ENCODE measurements around the gene SLC22A24. TPM values are rescaled to one million over a fixed set of nuclear protein-coding genes. Genes with fewer than 3 reads are reported as not detected.

The SLC22A24 gene
- total RNA-seq (2016; rRNA removed; fragmentation: Illumina TruSeq; extraction: Trizol): not detected in 2 replicates
- total RNA-seq (2016; cell fraction: cytosol; rRNA removed; fragmentation: Illumina TruSeq; extraction: Trizol; ENCODE audit: low read depth): not detected in 2 replicates
- not detected in 2 replicates for total RNA-seq (2016; cell fraction: insoluble cytoplasmic fraction; rRNA removed; fragmentation: Illumina TruSeq; extraction: Trizol)
- total RNA-seq (2016; cell fraction: membrane; rRNA removed; fragmentation: Illumina TruSeq; extraction: Trizol): not detected in 2 replicates
- not detected in 2 replicates for total RNA-seq (2016; cell fraction: nucleus; rRNA removed; fragmentation: Illumina TruSeq; extraction: Trizol)
- not detected in 2 replicates for polyA plus RNA-seq (2011; rRNA removed)
- polyA plus RNA-seq (2011; cell fraction: cytosol; rRNA removed): not detected in 2 replicates
- polyA plus RNA-seq (2011; cell fraction: nucleus; rRNA removed): not detected in 2 replicates
- polyA plus RNA-seq (2012): not detected in 2 replicates
- not detected in 2 replicates for polyA plus RNA-seq (2016; cell fraction: cytosol; fragmentation: Illumina TruSeq; extraction: Trizol; ENCODE audit: low read depth)
- not detected in 2 replicates for polyA plus RNA-seq (2016; cell fraction: insoluble cytoplasmic fraction; fragmentation: Illumina TruSeq; extraction: Trizol; ENCODE audit: low read depth)
- polyA plus RNA-seq (2016; cell fraction: membrane; fragmentation: Illumina TruSeq; extraction: Trizol; ENCODE audit: low read depth): not detected in 2 replicates
- not detected in 2 replicates for polyA plus RNA-seq (2016; cell fraction: nucleus; fragmentation: Illumina TruSeq; extraction: Trizol; ENCODE audit: insufficient read depth, low read depth)
- polyA minus RNA-seq (2011; rRNA and poly(A)+ RNA removed; ENCODE audit: low replicate concordance): not detected in 2 replicates
- polyA minus RNA-seq (2011; cell fraction: cytosol; rRNA and poly(A)+ RNA removed): not detected in 2 replicates
- polyA minus RNA-seq (2011; cell fraction: nucleus; rRNA and poly(A)+ RNA removed): not detected in 2 replicates
- percentile 4 among the genes with signal in this experiment for Bru-seq, nascent RNA
- BruChase-seq, experiment 1, labeled RNA remaining after a 6-hour chase: not detected
- BruChase-seq, experiment 2, labeled RNA remaining after a 2-hour chase: percentile 5 among the genes with signal in this experiment
- long read RNA-seq, experiment 1: 0 reads
- long read RNA-seq, experiment 2: 0 reads

- BruUV-seq (replicated peaks): no TSS peak
- Histone ChIP-seq H4K20me1 (ENCODE audit: insufficient read depth, low read length) (no peaks in the 10 kb centered on the region), H3K27me3 (ENCODE audit: control insufficient read depth in 1 of 2, insufficient read depth in 2 of 2, low read length in 2 of 2) (no peaks in the 10 kb centered on the region; a peak in 1 of 5 replicates), H3K4me1 (ENCODE audit: insufficient read depth, low read length) (no peaks in the 10 kb centered on the region), H3K79me2 (ENCODE audit: insufficient read depth, low read length) (no peaks in the 10 kb centered on the region), H3K4me2 (ENCODE audit: low read depth, low read length) (no peak within 1 kb of the TSS), H3K9ac (ENCODE audit: insufficient read depth, low read depth, low read length) (no peak within 1 kb of the TSS), H3K9me3 (ENCODE audit: low read length) (no peaks in the 10 kb centered on the region), H3K27ac (ENCODE audit: extremely low read length, insufficient read depth, low read length) (no peak within 1 kb of the TSS), H3K4me3 (replicated peaks in 1 of 3; ENCODE audit: insufficient read depth in 1 of 3, low read depth in 2 of 3, low read length in 3 of 3) (no peak within 1 kb of the TSS), H3K36me3 (replicated peaks in 1 of 2; ENCODE audit: control insufficient read depth in 1 of 2, insufficient read depth in 2 of 2, low read length in 2 of 2) (no peaks in the 10 kb centered on the region), H2AFZ (ENCODE audit: low read length) (no peak within 1 kb of the TSS)
- CTCF ChIA-PET (ENCODE audit: low intra/inter-chr PET ratio, low total read pairs): no interaction called here
- POLR2A ChIA-PET: no interaction called here
- ATAC-seq (no peak), FAIRE-seq (no peak), DNase-seq (ENCODE audit: low spot score) (no peak)
- in situ Hi-C loops (cut with HindIII; ENCODE audit: extremely low pct_ligation_motif_present, low pct_unique_long_range_greater_than_20kb) (no loop called here), intact Hi-C loops (cut with micrococcal nuclease; ENCODE audit: unreplicated experiment) (no loop called here)
- WGBS (ENCODE audit: low lambda C conversion rate): 29% methylated on average over 1 of the region's 1 CpG
- no peak for TF ChIP-seq JUN (CRISPR knock-in tag; IDR thresholded peaks at IDR 0.05)
- TF ChIP-seq ZFP82 (CRISPR knock-in tag; IDR thresholded peaks at IDR 0.05; ENCODE audit: borderline replicate concordance): no peak
- TF ChIP-seq HOXA3 (CRISPR knock-in tag; IDR thresholded peaks at IDR 0.05): no peak
- TF ChIP-seq ZNF343 (CRISPR knock-in tag; IDR thresholded peaks at IDR 0.05): no peak
- TF ChIP-seq NRL (CRISPR knock-in tag; IDR thresholded peaks at IDR 0.05; ENCODE audit: borderline replicate concordance): no peak
- TF ChIP-seq, protein P1, sequence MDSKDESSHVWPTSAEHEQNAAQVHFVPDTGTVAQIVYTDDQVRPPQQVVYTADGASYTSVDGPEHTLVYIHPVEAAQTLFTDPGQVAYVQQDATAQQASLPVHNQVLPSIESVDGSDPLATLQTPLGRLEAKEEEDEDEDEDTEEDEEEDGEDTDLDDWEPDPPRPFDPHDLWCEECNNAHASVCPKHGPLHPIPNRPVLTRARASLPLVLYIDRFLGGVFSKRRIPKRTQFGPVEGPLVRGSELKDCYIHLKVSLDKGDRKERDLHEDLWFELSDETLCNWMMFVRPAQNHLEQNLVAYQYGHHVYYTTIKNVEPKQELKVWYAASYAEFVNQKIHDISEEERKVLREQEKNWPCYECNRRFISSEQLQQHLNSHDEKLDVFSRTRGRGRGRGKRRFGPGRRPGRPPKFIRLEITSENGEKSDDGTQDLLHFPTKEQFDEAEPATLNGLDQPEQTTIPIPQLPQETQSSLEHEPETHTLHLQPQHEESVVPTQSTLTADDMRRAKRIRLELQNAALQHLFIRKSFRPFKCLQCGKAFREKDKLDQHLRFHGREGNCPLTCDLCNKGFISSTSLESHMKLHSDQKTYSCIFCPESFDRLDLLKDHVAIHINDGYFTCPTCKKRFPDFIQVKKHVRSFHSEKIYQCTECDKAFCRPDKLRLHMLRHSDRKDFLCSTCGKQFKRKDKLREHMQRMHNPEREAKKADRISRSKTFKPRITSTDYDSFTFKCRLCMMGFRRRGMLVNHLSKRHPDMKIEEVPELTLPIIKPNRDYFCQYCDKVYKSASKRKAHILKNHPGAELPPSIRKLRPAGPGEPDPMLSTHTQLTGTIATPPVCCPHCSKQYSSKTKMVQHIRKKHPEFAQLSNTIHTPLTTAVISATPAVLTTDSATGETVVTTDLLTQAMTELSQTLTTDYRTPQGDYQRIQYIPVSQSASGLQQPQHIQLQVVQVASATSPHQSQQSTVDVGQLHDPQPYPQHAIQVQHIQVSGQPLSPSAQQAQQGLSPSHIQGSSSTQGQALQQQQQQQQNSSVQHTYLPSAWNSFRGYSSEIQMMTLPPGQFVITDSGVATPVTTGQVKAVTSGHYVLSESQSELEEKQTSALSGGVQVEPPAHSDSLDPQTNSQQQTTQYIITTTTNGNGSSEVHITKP (CRISPR knock-in tag; IDR thresholded peaks at IDR 0.05; ENCODE audit: low read depth): no peak
- no peak for TF ChIP-seq ZFX (CRISPR knock-in tag; IDR thresholded peaks at IDR 0.05; ENCODE audit: low read depth)
- TF ChIP-seq ZNF350 (CRISPR knock-in tag; IDR thresholded peaks at IDR 0.05; ENCODE audit: borderline replicate concordance, low read depth): no peak
- no peak for TF ChIP-seq ZMAT3 (CRISPR knock-in tag; conservative IDR thresholded peaks at IDR 0.05)
Measured at GRCh38 chr11:63144121-63144520, at the start of gene SLC22A24. SLC22A24 (minus strand) TSS chr11:63144221; CDS start chr11:63143779, 442 bp downstream.
